Measurements from ENCODE around the gene RAB23. TPM values are rescaled to one million over a fixed set of nuclear protein-coding genes. Genes with fewer than 3 reads are reported as not detected.
"Not testable (repeated sequence)": the region's sequence is repeated elsewhere in the genome, so short reads cannot be mapped to it uniquely, and the experiment has no call there.

The RAB23 gene
- total RNA-seq, 3 donors from 2014 or later = 10.4 to 11.7 (median 10.8) TPM

GRCh38 chr6:57243954-57244353 lies 21.8 kb upstream of the RAB23 start:
- TF ChIP-seq CTCF (IDR thresholded peaks at IDR 0.05) = no peak
- TF ChIP-seq POLR2AphosphoS5 (IDR thresholded peaks at IDR 0.05) = no peak
- TF ChIP-seq POLR2A (IDR thresholded peaks at IDR 0.05) = no peak
- intact Hi-C loops (cut with DNase I; ENCODE audit: low total_unique reads) = no loop called here
- H3K27me3 ChIP-seq = no peaks in the 10 kb centered on the region
- H3K4me1 ChIP-seq = no peaks in the 10 kb centered on the region
- no peaks in the 10 kb centered on the region for H3K36me3 ChIP-seq
- DNase-seq (ENCODE audit: low spot score in 2 of 2) = no peak
- H3K27ac ChIP-seq = no peak overlapping the region
- no peaks in the 10 kb centered on the region for H3K9me3 ChIP-seq
- no peak overlapping the region for H3K4me3 ChIP-seq

- H3K9me3 ChIP-seq; H3K4me3 ChIP-seq; intact Hi-C loops (cut with DNase I; ENCODE audit: low total_unique reads); DNase-seq (ENCODE audit: low spot score in 2 of 2); H3K4me1 ChIP-seq; H3K36me3 ChIP-seq; H3K27me3 ChIP-seq; H3K27ac ChIP-seq: not testable (repeated sequence)
These were observed 21.4 kb upstream of the RAB23 start for GRCh38 chr6:57243526-57243925.

GRCh38 chr6:57242505-57242904 lies 20.4 kb upstream of the RAB23 start:
- Histone ChIP-seq H3K27me3 (no peaks in the 10 kb centered on the region), H3K27ac (no peak overlapping the region), H3K9me3 (no peaks in the 10 kb centered on the region), H3K4me3 (no peak overlapping the region), H3K4me1 (no peaks in the 10 kb centered on the region), H3K36me3 (no peaks in the 10 kb centered on the region)
- intact Hi-C loops (cut with DNase I; ENCODE audit: low total_unique reads) = no loop called here
- no peak for TF ChIP-seq POLR2A (IDR thresholded peaks at IDR 0.05)
- no peak for TF ChIP-seq POLR2AphosphoS5 (IDR thresholded peaks at IDR 0.05)
- TF ChIP-seq CTCF (IDR thresholded peaks at IDR 0.05) = no peak
- DNase-seq (ENCODE audit: low spot score in 2 of 2) = no peak

- no peak for DNase-seq (ENCODE audit: low spot score in 2 of 2)
- intact Hi-C loops (cut with DNase I; ENCODE audit: low total_unique reads) = no loop called here
- H3K9me3 ChIP-seq = no peaks in the 10 kb centered on the region
- H3K27me3 ChIP-seq = no peaks in the 10 kb centered on the region
- H3K4me1 ChIP-seq = no peaks in the 10 kb centered on the region
- no peaks in the 10 kb centered on the region for H3K36me3 ChIP-seq
- no peak overlapping the region for H3K4me3 ChIP-seq
- no peak overlapping the region for H3K27ac ChIP-seq
- no peak for TF ChIP-seq POLR2AphosphoS5 (IDR thresholded peaks at IDR 0.05)
- TF ChIP-seq CTCF (IDR thresholded peaks at IDR 0.05) = no peak
- TF ChIP-seq POLR2A (IDR thresholded peaks at IDR 0.05) = no peak
These were observed 4.1 kb upstream of the RAB23 start for GRCh38 chr6:57226221-57226620.

- intact Hi-C loops (cut with DNase I; ENCODE audit: low total_unique reads) = no loop called here
These were observed 2.8 kb upstream of the RAB23 start for GRCh38 chr6:57224769-57225515.

More at GRCh38 chr6:57224769-57225515, 2.8 kb upstream of the RAB23 start:
- Histone ChIP-seq H3K9me3 (no peaks in the 10 kb centered on the region), H3K27ac (no peak overlapping the region), H3K4me3 (no peak overlapping the region), H3K27me3 (no peaks in the 10 kb centered on the region), H3K4me1 (no peaks in the 10 kb centered on the region), H3K36me3 (no peaks in the 10 kb centered on the region)
- TF ChIP-seq CTCF (IDR thresholded peaks at IDR 0.05) = no peak
- no peak for TF ChIP-seq POLR2A (IDR thresholded peaks at IDR 0.05)
- no peak for TF ChIP-seq POLR2AphosphoS5 (IDR thresholded peaks at IDR 0.05)
- DNase-seq (ENCODE audit: low spot score in 2 of 2) = no peak
